Thoracic aorta (tissue), 2 donors: Measurements from ENCODE around the gene SLU7. TPM values are rescaled to one million over a fixed set of nuclear protein-coding genes. Genes with fewer than 3 reads are reported as not detected.

Experiments used
- ATAC-seq: fragments of 150-250 bp; one replicate; pipeline ENCODE4 v1.8.0; 2017; ENCODE audit warnings: low read depth; ENCODE audit not compliant: insufficient number of reproducible peaks, low FRiP score
- DNase-seq: peaks from one replicate; pipeline ENCODE4 v3.0.0-alpha.2; 2020; ENCODE audit warnings: low spot score
- H3K27ac ChIP-seq, 2 donors: fragments of 200-600 bp; sonication (generic); 1 replicate in 1 of 2; 2 replicates in 1 of 2; pipeline ENCODE4 v1.5.1; 2016; ENCODE audit warnings: mild to moderate bottlenecking in 2 of 2, moderate library complexity in 2 of 2
- H3K27me3 ChIP-seq: fragments of 200-600 bp; sonication (generic); replicated peaks from 2 replicates; pipeline ENCODE4 v1.6.0; 2016; ENCODE audit warnings: mild to moderate bottlenecking; ENCODE audit not compliant: insufficient read depth
- H3K36me3 ChIP-seq: fragments of 200-600 bp; sonication (generic); one replicate; pipeline ENCODE4 v1.5.1; 2016
- H3K4me1 ChIP-seq, 2 donors: fragments of 200-600 bp; sonication (generic); 1 replicate in 1 of 2; 2 replicates in 1 of 2; pipeline versions ENCODE4 v1.5.1 to v1.6.0; 2016; ENCODE audit warnings: low read depth in 2 of 2, mild to moderate bottlenecking in 1 of 2; ENCODE audit not compliant: control insufficient read depth in 1 of 2
- H3K4me3 ChIP-seq: fragments of 200-600 bp; sonication (generic); 2 replicates; pipeline ENCODE4 v1.5.1; 2016; ENCODE audit warnings: mild to moderate bottlenecking
- H3K9me3 ChIP-seq: fragments of 200-600 bp; sonication (generic); 2 replicates; pipeline ENCODE4 v1.5.1; 2016
- total RNA-seq, 2 donors: library from RNA; depleted of rRNA; stranded (reverse); fragments of >200 nt; gene quantifications; one replicate each; pipeline versions ENCODE4 v1.1.0 to v1.2.3, GENCODE V29; 2016
- TF ChIP-seq, protein P1 (sequence below): fragments of 200-600 bp; sonication (generic); IDR thresholded peaks from one replicate; pipeline ENCODE4 v1.5.1; 2019; ENCODE audit warnings: antibody characterized with exemption

SLU7 gene
- total RNA-seq, 2 donors from 2014 or later = 62.8 to 63.5 TPM

DNA sequence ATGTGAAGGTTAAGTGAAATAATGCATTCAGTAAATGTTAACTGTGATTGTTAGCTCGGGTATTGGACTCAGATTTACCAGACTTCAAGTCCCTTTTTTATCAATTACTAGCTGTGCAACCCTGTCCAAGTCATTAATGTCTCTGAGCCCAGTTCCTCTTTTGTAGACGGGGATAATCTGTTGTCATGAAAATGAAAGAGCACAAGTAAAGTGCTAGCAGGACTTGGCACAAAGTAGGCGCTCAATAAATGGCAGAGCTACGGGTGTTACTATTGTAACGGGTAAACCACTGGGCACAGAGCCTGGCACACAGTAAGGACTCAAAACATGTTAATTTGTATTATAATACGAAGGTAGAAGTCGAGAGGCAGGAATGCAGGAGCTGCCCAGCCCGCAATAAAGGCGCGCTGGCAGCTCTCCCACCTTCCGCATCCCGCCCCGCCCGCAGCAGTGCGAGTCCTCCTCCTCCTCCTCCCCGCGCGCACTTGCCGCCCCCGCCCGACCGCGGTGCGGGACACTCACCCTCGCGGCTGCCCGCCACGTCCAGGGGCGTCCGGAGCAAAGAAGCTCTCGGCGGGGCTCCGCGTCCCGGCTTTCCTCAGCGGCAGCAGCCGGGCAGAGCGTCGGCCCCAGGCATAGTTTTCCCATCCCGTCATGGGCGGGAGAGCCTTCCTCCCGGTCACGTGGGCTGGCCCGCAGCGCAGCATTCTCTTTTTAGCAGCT, 48.7 kb downstream of the SLU7 start, which contains the start of gene C1QTNF2:
Gene C1QTNF2, minus strand, starts transcription at position 637 of the 723 bp plus-strand sequence. CDS start 15,615 bp downstream, outside the sequence.
- TF ChIP-seq, protein P1, sequence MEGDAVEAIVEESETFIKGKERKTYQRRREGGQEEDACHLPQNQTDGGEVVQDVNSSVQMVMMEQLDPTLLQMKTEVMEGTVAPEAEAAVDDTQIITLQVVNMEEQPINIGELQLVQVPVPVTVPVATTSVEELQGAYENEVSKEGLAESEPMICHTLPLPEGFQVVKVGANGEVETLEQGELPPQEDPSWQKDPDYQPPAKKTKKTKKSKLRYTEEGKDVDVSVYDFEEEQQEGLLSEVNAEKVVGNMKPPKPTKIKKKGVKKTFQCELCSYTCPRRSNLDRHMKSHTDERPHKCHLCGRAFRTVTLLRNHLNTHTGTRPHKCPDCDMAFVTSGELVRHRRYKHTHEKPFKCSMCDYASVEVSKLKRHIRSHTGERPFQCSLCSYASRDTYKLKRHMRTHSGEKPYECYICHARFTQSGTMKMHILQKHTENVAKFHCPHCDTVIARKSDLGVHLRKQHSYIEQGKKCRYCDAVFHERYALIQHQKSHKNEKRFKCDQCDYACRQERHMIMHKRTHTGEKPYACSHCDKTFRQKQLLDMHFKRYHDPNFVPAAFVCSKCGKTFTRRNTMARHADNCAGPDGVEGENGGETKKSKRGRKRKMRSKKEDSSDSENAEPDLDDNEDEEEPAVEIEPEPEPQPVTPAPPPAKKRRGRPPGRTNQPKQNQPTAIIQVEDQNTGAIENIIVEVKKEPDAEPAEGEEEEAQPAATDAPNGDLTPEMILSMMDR = no peak
- ATAC-seq = peak; percentile 64
- DNase-seq = no peak
- peak within 1 kb of the TSS; percentile 46 to 66 for H3K27ac ChIP-seq
- H3K4me3 ChIP-seq = peak within 1 kb of the TSS; percentile 82
- H3K36me3 ChIP-seq = no peaks in the 10 kb centered on the region
- H3K9me3 ChIP-seq = no peaks in the 10 kb centered on the region
- H3K4me1 ChIP-seq = peaks cover 7 to 42% of the 10 kb centered on the region in 2 donors
- H3K27me3 ChIP-seq = no peaks in the 10 kb centered on the region

DNA sequence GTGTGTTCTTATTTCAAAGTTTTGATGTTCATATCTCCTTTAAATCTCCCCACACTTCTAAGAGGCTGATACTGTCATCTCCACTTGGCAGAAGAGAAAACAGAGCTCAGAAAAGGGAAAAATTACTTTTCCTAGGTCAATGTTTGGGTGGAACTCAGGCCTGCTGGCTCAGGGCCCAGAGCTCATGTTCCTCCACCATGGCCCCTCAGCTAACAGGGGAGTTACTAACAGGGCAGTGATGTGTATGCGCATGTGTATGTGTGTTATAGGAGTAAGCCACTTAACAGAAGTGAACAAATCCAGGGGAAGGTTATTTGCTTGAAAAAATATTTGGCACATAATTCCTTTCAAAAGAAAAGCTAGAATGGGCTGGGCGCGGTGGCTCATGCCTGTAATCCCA, 51.0 kb downstream of the SLU7 start:
- Histone ChIP-seq H3K4me3 (no peak overlapping the region), H3K4me1 (peaks cover 13 to 53% of the 10 kb centered on the region in 2 donors), H3K27me3 (no peaks in the 10 kb centered on the region), H3K27ac (no peak overlapping the region), H3K9me3 (no peaks in the 10 kb centered on the region), H3K36me3 (no peaks in the 10 kb centered on the region)
- TF ChIP-seq, protein P1 = no peak
- ATAC-seq = no peak
- DNase-seq = no peak

DNA sequence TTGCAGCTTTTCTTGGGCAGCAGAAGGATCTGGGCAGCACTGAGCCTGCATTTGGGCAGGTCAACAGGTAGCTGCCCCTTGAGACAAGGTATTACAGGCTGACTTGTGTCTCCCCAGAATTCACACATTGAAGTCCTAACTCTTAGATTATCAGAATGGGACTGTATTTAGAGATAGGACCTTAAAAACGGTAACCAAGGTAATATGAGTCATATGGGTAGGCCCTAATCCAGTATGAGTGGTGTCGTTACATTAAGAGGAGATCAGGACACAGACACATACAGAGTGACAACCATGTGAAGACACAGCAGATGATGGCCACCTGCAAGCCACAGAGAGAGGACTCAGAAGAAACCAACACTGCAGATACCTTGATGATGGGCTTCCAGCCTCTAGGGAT, 51.6 kb downstream of the SLU7 start:
- Histone ChIP-seq H3K27ac (no peak overlapping the region), H3K36me3 (no peaks in the 10 kb centered on the region), H3K4me1 (peaks cover 16 to 59% of the 10 kb centered on the region in 2 donors), H3K4me3 (no peak overlapping the region), H3K9me3 (no peaks in the 10 kb centered on the region), H3K27me3 (no peaks in the 10 kb centered on the region)
- no peak for DNase-seq
- no peak for ATAC-seq
- TF ChIP-seq, protein P1 = no peak

DNA sequence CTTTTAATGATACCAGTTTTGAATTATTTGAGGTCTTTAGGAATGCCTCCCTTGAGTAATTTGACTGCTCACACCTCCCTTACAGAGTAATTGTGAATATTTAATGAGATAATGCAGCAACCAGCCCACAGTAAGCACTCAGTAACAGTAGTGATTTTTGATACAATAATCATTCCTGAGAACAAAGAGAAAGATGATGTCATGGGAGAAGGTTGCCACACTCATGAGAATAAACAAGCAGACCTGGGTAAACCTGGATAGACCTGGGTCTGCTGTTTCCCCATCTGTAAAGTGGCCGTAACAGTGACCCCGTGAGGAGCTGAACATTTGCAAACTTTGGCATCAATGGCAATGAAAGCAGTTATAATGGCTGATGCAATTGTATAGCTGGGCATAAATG, 52.7 kb downstream of the SLU7 start:
- Histone ChIP-seq H3K4me1 (peaks cover 16 to 70% of the 10 kb centered on the region in 2 donors), H3K9me3 (no peaks in the 10 kb centered on the region), H3K27ac (no peak overlapping the region), H3K36me3 (no peaks in the 10 kb centered on the region), H3K27me3 (no peaks in the 10 kb centered on the region), H3K4me3 (no peak overlapping the region)
- ATAC-seq (no peak), DNase-seq (no peak)
- TF ChIP-seq, protein P1 = no peak

DNA sequence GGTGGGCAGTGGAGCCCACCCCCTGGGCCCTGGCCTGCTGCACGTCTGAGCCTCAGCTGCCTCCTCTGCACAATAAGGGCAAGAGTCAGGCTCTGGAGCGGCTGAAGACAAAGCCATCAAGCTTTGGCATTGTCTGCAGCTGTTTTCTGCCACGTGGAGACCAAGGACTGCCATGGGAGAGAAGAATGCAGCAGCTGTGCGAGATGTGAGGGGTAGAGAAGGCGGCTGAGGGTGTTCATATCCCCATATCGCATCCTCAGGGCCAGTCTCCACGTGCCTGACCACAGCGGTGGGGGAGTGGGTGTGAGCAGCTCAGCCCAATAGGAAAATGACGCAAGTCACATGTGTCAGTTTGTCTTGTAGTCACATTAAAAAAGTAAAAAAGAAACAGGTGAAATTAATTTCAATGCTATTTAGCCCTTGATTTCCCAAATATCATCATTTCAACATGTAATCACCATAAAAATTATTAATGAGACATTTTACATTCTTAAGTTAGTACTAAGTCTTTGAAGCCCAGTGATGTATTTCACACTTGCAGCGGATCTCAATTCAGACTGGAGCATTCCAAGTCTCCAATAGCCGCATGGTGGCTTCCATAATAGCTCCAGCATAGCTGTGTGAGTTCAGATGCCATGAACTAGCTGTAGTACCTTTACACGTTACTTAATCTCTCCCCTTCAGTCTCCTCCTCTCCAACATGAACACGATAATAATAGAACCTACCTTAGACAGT, 55.1 kb downstream of the SLU7 start:
- Histone ChIP-seq H3K4me3 (no peak overlapping the region), H3K36me3 (no peaks in the 10 kb centered on the region), H3K27me3 (no peaks in the 10 kb centered on the region), H3K4me1 (peaks cover 17 to 82% of the 10 kb centered on the region in 2 donors), H3K9me3 (no peaks in the 10 kb centered on the region), H3K27ac (peak overlapping the region; percentile 33 to 40)
- ATAC-seq = no peak
- TF ChIP-seq, protein P1 = no peak
- DNase-seq = no peak
